RWPE1 (cell line): ENCODE results near the gene FXYD4.
A peak's percentile ranks its signal among the peaks of the same experiment; 100 is the strongest.

Experiments used
- CTCF ChIA-PET: fragments of 350-600 bp; sonication (Branson Sonifier 250); formaldehyde crosslinking; extraction: SDS; loops from one replicate; lab custom pipeline; 2021; lab: Yijun Ruan, JAX
- POLR2A ChIA-PET: fragments of 400-600 bp; formaldehyde crosslinking; extraction: SDS; loops from one replicate; lab custom pipeline; 2020; ENCODE audit warnings: antibody characterized with exemption; ENCODE audit not compliant: low non-redundant PET; lab: Yijun Ruan, JAX
- DNase-seq: peaks from one replicate; pipeline ENCODE4 v3.0.0; 2012; ENCODE audit warnings: low spot score
- H3K27ac ChIP-seq: fragments of 450-650 bp; 2 replicates; pipeline ENCODE4 v1.5.1; 2017
- TF ChIP-seq, protein P1 (sequence below): fragments of 450-650 bp; conservative IDR thresholded peaks from 2 replicates; pipeline ENCODE4 v1.5.1; 2017; ENCODE audit warnings: low read depth, mild to moderate bottlenecking

Gene FXYD4

DNA sequence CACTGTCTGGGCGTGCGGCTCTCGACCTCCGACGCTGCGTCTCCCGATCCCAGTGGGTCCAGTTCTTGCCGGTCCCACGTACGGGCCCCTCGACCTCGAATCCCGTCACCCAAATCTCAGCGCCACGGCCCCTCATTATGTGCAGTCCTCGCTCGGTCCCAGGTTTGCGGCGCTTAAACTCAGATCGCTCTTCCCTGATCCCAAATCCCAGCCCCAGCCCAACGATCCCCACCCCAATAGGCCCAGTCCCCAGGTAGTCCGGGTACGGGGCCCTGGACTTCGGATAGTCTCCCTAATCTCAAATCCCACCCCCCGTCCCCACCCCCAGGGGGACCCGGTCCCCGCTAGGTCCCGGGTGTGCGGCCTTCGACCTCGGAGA is 36.9 kb downstream of the FXYD4 start:
- DNase-seq: peak; percentile 42
- CTCF ChIA-PET: no interaction called here
- POLR2A ChIA-PET: no interaction called here
- peak overlapping the region; percentile 96 for H3K27ac ChIP-seq
- TF ChIP-seq, protein P1, sequence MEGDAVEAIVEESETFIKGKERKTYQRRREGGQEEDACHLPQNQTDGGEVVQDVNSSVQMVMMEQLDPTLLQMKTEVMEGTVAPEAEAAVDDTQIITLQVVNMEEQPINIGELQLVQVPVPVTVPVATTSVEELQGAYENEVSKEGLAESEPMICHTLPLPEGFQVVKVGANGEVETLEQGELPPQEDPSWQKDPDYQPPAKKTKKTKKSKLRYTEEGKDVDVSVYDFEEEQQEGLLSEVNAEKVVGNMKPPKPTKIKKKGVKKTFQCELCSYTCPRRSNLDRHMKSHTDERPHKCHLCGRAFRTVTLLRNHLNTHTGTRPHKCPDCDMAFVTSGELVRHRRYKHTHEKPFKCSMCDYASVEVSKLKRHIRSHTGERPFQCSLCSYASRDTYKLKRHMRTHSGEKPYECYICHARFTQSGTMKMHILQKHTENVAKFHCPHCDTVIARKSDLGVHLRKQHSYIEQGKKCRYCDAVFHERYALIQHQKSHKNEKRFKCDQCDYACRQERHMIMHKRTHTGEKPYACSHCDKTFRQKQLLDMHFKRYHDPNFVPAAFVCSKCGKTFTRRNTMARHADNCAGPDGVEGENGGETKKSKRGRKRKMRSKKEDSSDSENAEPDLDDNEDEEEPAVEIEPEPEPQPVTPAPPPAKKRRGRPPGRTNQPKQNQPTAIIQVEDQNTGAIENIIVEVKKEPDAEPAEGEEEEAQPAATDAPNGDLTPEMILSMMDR: peak; percentile 5; the same call in 1 of the 2 replicates

DNA sequence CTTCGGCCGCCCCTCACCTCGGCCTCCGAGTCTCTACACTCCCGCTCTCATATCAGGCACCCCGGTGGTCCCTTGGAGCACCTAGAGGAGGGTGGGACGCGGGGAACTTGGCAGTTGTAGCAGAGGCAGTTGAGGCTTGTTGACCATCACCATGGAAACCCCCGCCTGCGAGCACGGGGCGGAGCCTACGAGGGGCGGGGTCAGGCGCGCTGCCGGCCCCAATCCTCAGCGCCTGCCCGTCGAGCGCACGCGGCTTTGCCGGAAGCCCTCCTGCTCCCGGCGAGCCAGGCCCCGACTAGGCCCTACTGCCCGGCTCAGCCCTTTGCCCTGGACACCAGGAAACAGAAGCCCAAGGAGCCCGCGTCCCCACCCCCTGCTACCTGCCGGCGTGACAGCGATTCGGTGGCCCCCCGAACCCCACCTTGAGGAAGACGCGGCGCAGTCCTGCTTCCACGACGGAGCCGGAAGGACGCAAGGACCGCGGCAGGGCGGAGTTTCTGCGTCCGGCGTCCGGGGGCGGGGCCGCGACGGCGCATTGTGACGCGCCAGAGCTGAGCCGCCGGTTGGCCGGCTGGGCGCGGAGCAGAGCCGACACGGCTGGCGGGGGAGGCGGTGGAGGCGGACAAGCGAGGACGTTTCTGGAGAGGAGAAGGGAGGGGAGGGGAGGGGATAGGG is 37.4 kb downstream of the FXYD4 start, which contains the start of gene HNRNPF:
Gene HNRNPF, minus strand, starts transcription at position 477 of the 675 bp plus-strand sequence. CDS start 21,302 bp downstream, outside the sequence.
- ChIA-PET POLR2A (interaction anchor here (0.6 to 1.4 kb wide), 3 partner anchors 11 to 1034 kb away, joined by 3 to 4 read pairs (median 4); no protein-coding TSS in a partner anchor), CTCF (no interaction called here)
- TF ChIP-seq, protein P1: no peak
- peak within 1 kb of the TSS; percentile 96 for H3K27ac ChIP-seq
- DNase-seq: peak; percentile 90

DNA sequence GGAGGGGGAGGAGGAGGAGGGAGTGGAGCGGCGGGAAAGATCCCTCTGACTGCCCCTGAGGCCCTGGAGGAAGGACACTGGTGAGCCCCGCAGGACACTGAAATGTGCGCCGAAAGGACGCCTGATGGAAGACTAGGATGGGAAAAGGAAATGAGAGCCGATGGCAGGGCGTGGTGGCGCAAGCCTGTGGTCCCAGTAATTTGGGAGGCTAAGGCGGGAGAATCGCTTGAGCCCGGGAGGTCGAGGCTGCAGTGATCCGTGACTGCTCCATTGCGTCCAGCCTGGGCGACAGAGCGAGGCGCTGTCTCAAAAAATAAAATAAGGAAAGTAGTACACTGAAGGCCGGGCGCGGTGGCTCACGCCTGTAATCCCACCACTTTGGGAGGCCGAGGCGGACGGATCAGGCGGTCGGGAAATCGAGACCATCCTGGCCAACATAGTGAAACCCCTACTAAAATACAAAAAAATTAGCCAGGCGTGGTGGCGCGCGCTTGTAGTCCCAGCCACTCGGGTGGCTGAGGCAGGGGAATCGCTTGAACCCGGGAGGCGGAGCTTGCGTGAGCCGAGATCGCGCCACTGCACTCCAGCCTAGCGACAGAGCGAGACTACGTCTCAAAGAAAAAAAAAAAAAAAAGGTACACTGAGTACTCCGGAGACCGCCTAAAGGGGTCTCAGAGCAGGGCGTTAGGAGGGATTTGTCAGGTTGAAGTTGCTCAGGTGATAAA is 38.1 kb downstream of the FXYD4 start:
- ChIA-PET CTCF (no interaction called here), POLR2A (interaction anchor here (0.6 to 1.4 kb wide), 4 partner anchors 10 to 1033 kb away, joined by 3 to 4 read pairs (median 4); no protein-coding TSS in a partner anchor)
- no peak for DNase-seq
- TF ChIP-seq, protein P1: no peak
- peak overlapping the region; percentile 96 for H3K27ac ChIP-seq

- H3K27ac ChIP-seq: peak overlapping the region; percentile 96
- ChIA-PET POLR2A (interaction anchor here (0.6 kb wide), 1 partner anchor 93 kb away, joined by 4 read pairs; no protein-coding TSS in a partner anchor), CTCF (no interaction called here)
- TF ChIP-seq, protein P1: no peak
- no peak for DNase-seq
Measured at GRCh38 chr10:43410345-43410744, 38.9 kb downstream of the FXYD4 start.

DNA sequence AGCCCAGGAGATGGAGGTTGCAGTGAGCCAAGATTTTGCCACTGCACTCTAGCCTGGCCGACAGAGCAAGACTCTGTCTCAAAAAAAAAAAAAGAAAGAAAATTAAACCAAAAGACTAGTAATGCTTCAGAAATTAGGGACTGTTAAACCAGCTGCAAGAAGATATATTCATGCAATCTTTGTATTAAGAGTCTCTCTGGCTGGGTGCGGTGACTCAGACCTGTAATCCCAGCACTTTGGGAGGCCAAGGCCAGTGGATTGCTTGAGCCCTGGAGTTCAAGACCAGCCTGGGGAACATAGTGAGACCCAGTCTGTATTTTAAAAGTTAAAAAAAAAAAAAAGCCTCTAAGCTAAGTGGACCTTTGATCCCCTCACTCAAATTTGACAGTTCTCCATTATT is 40.1 kb downstream of the FXYD4 start:
- POLR2A ChIA-PET: interaction anchor here (1.0 kb wide), 1 partner anchor 9 kb away, joined by 4 read pairs; no protein-coding TSS in a partner anchor
- CTCF ChIA-PET: no interaction called here
- TF ChIP-seq, protein P1: no peak
- DNase-seq: no peak
- peak overlapping the region; percentile 96 for H3K27ac ChIP-seq

GRCh38 chr10:43415544-43415943 is 44.1 kb downstream of the FXYD4 start:
- DNase-seq: no peak
- POLR2A ChIA-PET: interaction anchor here (0.6 kb wide), 1 partner anchor 32 kb away, joined by 4 read pairs; no protein-coding TSS in a partner anchor
- CTCF ChIA-PET: no interaction called here

More at GRCh38 chr10:43415544-43415943, 44.1 kb downstream of the FXYD4 start:
- no peak overlapping the region for H3K27ac ChIP-seq
- TF ChIP-seq, protein P1: no peak
